Kidney tubule cell (primary cell): ENCODE data around the gene TSPAN9.

ENCODE experiments used
- DNase-seq: peaks from one replicate; pipeline ENCODE4 v3.0.0-alpha.2; 2018; ENCODE audit warnings: low spot score

The TSPAN9 gene

GRCh38 chr12:3296409-3296701 lies 219.2 kb downstream of the TSPAN9 start:
- no peak for DNase-seq

- no peak for DNase-seq
These were observed 221.4 kb downstream of the TSPAN9 start for GRCh38 chr12:3298603-3299002.

- peak; percentile 99 for DNase-seq
These were observed 223.0 kb downstream of the TSPAN9 start for GRCh38 chr12:3299929-3300832.

GRCh38 chr12:3300833-3301401 lies 223.7 kb downstream of the TSPAN9 start:
- no peak for DNase-seq

GRCh38 chr12:3302401-3303041 lies 225.3 kb downstream of the TSPAN9 start:
- DNase-seq, result no peak

- peak; percentile 65 for DNase-seq
These were observed 226.4 kb downstream of the TSPAN9 start for GRCh38 chr12:3303410-3304136.

- peak; percentile 98 for DNase-seq
These were observed 227.4 kb downstream of the TSPAN9 start for GRCh38 chr12:3304436-3305165.

- DNase-seq, result no peak
These were observed 228.3 kb downstream of the TSPAN9 start for GRCh38 chr12:3305464-3305863.

GRCh38 chr12:3305904-3306619 lies 228.9 kb downstream of the TSPAN9 start:
- no peak for DNase-seq

- DNase-seq, result no peak
These were observed 230.2 kb downstream of the TSPAN9 start for GRCh38 chr12:3307389-3307788.

GRCh38 chr12:3308063-3308462 lies 230.9 kb downstream of the TSPAN9 start:
- DNase-seq, result no peak

GRCh38 chr12:3308609-3309008 lies 231.4 kb downstream of the TSPAN9 start:
- no peak for DNase-seq

- DNase-seq, result no peak
These were observed 232.6 kb downstream of the TSPAN9 start for GRCh38 chr12:3309805-3310204.

GRCh38 chr12:3310271-3311026 lies 233.3 kb downstream of the TSPAN9 start:
- no peak for DNase-seq

GRCh38 chr12:3311027-3311402 lies 233.8 kb downstream of the TSPAN9 start:
- DNase-seq, result peak; percentile 86

- peak; percentile 4 for DNase-seq
These were observed 234.4 kb downstream of the TSPAN9 start for GRCh38 chr12:3311491-3312103.

GRCh38 chr12:3313066-3313465 lies 235.9 kb downstream of the TSPAN9 start:
- DNase-seq, result peak; percentile 77

- DNase-seq, result peak; percentile 25
These were observed 236.8 kb downstream of the TSPAN9 start for GRCh38 chr12:3313675-3314663.

- peak; percentile 54 for DNase-seq
These were observed 238.1 kb downstream of the TSPAN9 start for GRCh38 chr12:3315201-3315661.
